Stimulated activated CD8-positive, alpha-beta memory T cell treated with anti-CD3 and anti-CD28 coated beads, Interleukin-2, amount 100 ng/mL, for 48 hours (primary cell): ENCODE results near the gene VAMP4.
A peak's percentile ranks its signal among the peaks of the same experiment; 100 is the strongest.

ENCODE experiments used
- DNase-seq, 2 donors: peaks; one replicate each; pipeline ENCODE4 v3.0.0-alpha.2; 2020; ENCODE audit warnings: low read depth in 2 of 2

Gene VAMP4, protein sequence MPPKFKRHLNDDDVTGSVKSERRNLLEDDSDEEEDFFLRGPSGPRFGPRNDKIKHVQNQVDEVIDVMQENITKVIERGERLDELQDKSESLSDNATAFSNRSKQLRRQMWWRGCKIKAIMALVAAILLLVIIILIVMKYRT

DNA sequence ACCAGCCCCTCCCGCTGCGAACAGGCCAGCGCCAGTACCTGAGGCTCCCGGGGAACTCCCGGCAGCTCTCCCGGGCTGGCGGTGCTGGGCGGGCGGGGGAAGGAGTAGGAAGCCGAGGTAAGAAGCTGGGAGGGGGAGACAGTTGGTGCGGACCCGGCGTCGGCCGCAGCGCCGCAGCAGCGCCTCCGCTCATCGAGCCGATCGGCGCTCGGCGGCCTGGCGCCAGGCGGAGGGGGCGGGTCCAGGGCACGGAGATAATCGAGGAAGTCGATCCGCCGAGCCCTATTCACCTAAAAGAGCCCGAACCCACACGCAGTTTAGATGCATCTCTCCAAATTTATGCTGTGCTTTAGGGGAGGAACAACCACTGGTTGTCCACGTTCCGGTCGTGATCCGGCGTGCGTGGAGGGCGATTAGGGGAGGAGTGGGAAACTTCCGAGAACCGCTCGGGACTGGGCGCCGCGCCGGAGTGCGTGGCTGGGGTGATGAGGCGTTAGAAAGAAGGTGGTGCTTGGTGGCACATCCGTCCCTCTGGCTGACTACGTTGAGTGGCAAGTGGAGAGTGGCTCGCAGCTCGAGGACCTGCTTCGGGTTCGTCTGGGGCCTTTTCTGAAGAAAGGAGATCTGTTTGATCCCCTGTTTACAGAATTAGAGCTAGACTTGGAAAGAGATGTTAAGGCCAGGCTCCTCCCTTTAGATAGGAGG is at the start of gene VAMP4:
Gene VAMP4, minus strand, starts transcription at position 194 of the 705 bp plus-strand sequence. CDS start 3,651 bp downstream, outside the sequence.
- peak; percentile 80 to 81 for DNase-seq

DNA sequence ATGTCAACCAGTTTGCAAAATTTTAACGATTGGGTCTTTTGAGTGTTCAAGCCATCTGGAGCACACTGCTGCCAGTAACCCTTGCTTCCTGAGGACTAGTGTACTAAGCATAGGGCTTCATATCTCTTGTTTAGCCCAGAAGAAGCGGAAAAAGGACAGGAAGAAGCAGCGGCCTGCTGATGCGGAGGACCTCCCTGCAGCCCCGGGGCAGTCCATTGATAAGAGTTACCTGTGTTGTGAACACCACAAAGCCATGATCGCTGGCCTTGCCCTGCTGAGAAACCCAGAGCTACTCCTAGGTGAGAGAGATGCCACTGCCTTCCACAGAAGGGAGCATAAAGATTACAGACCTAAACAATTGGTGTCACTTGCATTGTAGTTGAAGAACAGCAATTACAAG is 48.5 kb upstream of the VAMP4 start:
- no peak for DNase-seq

DNA sequence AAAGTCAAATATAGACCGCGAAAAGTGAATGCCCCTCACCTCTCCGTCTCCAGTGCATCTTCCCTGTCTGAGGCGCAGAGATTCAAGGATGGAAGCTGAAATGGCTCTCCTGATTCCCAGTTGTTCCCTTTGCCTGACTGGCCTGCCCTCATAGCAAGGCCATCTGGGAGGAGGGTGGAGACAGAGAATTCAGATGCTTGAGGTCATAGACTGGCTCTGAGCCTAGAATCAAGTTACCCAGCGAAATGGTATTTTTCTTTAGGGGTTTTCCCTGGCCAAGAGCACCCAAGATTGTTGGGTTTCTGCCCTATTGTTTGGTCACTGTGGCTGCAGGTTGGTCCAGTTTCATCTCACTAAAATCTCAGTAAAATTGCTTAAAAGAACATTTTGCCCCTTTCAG is 46.8 kb upstream of the VAMP4 start:
- no peak for DNase-seq

DNA sequence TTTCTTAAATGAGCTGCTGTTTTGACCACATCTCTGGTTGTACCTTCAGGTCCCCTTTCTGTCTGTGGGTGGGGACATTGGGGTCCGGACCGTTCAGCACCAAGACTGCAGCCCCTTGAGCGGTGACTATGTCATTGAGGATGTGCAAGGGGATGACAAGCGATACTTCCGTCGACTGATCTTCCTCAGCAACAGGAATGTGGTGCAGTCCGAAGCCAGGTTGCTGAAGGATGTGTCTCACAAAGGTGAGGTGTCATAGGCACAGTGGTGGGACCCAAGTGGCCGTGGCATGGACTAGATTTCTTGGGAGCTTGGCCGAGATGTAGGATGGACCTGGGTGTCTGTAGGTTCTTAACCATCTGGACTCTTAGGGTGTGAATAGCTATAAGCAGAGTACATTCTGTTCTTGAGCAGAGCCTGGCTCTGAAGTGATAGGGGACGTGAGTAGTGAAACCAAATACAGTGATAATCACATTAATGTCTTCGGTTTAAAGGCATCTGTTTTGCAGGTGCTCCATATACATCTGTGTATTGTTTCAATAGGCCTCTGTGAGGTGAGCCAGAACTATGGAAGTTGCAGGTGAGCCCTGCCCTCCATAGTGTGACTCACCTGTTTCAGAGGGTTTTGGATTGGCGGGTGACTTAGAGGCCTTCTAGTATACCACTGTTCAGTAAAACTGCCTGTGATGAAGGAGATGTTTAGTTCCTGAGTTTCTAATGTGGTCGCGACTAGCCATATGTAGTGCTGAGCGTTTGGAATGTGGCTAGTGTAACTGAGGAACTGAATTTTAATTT is 46.0 kb upstream of the VAMP4 start:
- DNase-seq, result no peak

DNA sequence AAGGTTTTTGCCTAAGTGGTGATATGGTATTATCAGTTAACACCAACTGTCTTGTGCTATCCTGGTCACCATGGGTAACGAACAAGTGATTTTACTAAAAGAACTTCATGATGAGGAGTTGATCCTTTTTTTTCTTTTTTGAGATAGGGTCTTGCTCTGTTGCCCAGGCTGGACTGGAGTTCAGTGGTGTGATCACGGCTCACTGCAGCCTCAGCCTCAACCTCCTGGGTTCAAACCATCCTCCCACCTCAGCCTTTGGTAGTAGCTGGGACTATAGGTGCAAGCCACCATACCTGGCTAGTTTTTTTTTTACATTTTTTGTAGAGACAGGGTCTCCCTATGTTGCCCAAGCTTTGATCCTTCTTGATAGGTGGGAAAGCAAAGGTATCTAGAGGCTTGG is 44.7 kb upstream of the VAMP4 start:
- no peak for DNase-seq

DNA sequence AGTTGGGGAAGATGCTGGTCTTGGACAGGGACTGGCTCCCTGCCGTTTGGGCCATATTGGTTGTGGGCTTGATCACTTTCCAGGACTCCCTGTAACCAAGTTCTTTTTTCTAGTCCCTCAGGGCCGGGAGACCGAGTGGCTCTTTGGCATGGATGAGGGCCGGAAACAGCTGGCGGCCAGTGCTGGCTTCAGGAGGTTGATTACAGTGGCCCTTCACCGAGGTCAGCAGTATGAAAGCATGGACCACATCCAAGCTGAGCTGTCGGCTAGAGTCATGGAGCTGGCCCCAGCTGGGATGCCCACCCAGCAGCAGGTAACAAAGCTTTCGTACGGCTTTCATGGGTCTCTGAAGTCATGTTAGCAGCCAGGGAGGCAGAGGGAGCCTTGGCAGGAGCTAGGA is 43.9 kb upstream of the VAMP4 start:
- DNase-seq, result no peak

DNA sequence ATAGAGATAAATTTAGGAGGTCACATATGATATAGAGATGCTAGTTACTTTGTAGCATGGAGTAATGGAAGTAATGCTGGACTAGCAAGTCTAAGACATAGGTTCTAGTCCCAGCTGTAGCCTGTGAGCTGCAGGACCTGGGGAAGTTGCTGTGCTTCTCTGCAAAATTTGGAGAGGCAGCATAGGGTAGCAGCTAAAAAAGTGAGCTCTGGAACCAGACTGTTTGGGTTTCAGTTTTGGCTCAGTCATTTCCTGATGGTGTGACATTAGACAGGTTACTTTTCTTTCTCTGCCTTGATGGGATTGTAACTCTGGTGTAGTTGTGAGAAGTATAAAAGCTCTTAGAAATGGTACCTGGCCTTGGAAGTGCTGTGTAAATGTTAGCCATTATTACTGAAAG is 42.9 kb upstream of the VAMP4 start:
- no peak for DNase-seq

DNA sequence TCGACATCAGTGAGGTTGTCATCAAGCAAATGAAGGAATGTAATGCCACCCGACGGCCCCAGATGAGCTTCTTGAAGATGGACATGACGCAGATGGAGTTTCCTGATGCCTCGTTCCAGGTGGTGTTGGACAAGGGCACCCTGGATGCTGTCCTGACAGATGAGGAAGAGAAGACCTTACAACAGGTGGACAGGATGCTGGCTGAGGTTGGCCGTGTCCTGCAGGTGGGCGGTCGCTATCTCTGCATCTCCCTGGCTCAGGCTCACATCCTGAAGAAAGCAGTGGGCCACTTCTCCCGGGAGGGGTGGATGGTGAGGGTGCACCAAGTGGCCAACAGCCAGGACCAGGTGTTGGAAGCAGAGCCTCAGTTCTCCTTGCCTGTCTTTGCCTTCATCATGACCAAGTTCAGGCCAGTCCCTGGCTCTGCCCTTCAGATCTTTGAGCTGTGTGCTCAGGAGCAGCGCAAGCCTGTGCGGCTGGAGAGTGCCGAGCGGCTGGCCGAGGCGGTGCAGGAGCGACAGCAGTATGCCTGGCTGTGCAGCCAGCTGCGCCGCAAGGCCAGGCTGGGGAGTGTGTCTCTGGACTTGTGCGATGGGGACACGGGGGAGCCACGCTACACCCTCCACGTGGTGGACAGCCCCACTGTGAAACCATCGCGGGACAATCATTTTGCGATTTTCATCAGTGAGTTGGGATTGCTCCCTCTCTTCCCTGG is 42.1 kb upstream of the VAMP4 start:
- no peak for DNase-seq

DNA sequence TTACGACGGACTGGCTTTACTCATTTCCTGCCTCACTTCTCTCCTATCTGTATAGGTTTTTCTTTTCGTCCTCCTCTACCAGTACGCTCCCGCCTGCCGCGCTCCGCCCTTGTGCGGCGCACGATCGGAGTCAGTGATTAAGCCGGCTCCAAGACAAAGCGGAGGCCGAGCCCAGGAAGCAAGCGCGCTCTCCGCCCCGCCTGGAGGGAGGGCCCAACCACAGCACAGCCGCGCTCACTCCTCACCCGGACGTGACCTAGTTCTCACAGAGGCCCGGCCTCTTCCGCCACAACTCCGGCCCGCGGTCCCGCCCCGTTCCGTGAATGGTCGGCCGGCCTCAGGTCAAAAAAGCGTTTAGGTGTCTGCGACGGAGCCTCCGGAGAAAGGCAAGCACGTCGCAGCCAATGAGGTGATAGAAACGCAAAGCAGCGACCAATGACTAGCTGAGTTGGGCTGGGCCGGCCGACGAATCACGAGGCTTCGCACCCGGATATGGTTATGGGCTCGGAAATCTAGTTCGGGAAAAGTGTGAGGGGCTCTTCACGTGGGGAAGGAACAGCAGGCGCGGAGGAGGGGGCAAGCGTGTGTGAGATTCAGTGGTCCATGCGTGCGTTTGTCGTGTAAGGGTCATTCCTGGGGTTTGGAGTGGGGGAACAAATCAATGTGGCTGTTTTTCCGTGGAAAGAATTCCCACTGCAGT is 39.5 kb upstream of the VAMP4 start, which contains the start of gene METTL13:
Gene METTL13, plus strand, starts transcription at position 485 of the 700 bp plus-strand sequence. CDS start 308 bp downstream, outside the sequence.
- DNase-seq, result peak; percentile 96 to 97

DNA sequence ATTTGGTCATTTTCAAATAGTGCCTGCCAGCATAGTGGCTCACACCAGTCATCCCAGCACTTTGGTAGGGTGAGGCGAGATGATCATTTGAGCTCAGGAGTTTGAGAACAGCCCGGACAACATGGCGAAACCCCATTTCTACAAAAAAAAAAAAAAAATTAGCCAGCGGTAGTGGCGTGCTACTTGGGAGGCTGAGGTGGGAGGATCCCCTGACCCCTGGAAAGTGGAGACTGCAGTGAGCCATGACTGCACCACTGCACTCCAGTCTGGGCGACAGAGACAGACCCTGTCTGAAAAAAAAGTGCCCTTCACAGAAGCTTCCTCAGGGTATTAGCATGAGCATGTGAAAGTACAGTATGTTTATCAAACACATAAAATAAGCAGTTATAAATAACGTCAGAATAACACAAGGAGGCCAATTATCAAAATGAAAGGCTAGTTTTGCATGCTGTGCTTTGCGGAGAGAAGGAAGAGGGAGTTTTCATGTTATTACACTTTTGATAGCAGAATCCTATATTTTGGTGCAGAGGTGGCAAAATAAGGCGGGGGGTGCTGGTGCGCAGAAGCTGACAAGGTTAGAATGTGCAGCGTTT is 38.8 kb upstream of the VAMP4 start:
- DNase-seq, result no peak

DNA sequence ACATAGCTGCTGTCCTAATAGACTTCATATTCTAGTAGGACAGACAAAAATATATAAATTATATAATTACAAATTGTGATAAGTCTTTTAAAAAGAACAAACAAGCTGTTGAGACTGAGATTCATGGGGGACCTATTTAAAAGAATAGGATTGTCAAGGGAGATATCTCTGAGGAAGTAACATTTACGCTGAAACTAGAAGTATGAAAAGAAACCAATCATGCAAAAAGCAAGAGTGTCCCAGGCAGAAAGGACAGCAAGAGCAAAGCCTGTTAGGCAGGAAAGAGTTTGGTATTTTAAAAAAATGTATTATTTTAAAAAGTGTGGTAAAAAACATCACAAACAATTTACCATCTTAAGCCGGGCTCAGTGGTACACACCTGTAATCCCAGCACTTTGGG is 30.4 kb upstream of the VAMP4 start:
- no peak for DNase-seq

DNA sequence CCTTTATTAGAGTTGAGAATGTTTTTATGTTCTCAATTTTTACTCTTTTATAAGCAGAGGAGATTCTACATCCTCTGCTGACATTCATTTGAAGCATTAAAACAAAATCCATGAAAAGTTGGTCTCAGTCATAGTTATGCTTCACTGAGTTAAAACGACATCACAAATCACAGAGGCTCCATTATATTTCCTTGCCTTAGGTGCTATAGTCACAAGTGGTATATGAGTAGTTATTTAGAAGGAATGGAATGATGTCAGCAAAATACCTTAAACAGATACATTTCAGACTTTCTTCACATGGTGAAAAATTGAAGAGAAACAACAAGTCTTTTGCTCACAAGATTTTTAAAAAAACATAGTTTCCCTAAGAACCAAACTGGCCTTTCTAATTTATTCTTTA is 27.9 kb upstream of the VAMP4 start:
- DNase-seq, result no peak

DNA sequence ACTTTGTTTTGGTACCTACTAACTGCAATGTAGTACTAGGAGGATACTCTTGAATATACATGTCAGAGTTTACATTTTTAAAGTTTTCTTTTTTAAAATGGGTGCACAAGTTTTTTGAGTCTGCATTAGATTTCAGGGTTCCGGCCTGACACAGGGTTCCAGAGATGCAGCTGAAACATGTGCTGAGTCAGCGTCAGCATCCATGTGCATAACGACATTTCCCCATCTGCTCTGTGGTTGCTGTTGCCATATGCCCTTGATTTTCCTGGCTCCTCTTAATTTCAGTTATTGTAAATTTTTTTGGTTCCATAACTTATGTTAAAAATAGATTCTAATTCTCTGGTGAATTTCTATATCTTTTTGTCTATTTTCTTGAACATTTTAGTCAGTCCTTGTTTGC is 27.3 kb upstream of the VAMP4 start:
- no peak for DNase-seq

DNA sequence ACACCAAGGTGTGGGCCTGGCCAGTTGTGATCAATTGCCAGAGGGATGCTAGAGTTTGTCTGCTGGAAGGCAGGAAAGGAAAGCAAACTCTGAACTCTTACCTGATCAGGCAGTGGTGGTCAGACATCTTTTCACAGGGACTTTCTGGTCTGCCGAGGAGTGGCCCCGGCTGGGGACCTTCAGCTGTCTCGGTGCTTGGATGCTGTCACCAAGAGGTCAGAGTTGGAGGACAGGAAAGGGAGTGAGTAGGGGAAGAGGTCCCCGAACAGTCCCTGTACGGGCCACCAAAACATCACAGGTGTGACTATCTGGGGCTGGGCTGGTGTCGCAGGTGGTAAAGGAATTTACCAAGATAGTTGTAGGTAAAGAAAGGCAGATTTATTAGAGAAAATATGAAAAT is 21.9 kb upstream of the VAMP4 start:
- DNase-seq, result no peak

DNA sequence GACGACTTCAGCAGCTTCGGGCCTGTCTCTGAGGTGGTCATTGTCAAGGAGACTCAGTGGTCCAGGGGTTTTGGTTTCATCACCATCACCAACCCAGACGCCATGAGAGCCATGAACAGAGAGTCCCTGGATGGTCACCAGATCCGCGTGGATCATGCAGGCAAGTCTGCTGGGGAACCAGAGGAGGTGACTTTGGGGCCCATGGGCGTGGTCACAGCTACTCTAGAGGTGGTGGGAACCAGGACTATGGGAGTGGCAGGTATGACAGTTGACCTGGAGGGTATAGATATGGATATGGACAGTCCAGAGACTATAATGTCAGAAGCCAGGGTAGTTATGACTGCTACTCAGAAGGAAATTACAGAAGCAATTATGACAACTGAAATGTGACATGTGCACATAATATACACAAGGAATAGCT is 20.3 kb upstream of the VAMP4 start:
- no peak for DNase-seq

DNA sequence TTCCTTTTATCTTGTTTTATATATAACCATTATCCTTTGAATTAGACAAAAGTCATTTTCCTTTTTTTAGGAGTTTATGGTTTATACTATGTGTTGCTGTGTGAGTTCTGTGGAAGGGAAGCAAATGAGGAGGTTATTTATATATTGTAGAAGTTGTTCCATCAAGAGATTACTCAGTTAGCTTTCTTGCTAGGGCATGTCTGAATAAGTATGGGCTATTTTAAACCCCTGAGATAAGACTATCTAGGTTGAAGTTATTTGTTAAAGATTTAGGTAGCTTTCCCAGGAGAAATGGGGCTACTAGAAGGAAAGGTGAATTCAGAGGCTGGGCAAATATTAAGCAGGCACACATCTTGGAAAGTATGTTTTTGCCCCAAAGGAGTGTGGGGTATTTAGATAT is 16.1 kb upstream of the VAMP4 start:
- DNase-seq, result no peak

DNA sequence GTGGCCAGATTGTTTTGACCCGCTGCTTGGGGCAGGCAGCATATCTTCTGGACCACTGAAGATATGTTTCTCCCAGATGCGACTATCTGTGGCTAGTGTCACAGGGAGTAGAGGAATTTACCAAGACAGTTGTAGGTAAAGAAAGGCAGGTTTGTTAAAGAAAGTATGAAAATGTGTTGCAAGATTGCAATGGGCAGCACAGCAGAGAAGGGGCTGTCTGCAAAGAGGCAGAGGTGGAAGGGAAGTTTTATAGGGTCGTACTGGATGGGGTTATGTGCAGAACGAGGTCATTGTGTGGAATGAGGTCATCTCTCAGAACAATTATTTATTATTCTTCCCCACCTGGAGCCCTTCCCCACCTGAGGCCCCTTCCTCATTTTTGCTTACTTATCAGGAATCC is 15.0 kb upstream of the VAMP4 start:
- DNase-seq, result no peak

DNA sequence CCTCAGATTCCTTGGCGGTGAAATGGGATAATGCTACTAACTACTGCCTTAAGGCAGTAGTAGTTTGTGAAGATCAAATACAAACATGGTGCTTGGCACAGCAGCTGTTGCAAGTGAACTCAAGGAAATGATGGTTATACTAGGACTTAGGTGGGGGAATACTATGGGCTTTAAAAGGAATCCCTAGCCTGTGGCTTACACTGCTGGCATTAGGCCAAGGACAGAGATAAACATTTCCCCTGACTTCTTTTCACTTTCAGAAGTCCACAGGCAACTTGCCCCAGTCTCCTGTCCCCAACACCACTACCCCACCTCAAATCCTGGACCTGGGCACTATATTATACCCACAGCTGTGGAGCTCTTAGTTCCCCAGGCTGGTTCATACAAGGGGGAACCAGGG is 13.1 kb upstream of the VAMP4 start:
- DNase-seq, result no peak

DNA sequence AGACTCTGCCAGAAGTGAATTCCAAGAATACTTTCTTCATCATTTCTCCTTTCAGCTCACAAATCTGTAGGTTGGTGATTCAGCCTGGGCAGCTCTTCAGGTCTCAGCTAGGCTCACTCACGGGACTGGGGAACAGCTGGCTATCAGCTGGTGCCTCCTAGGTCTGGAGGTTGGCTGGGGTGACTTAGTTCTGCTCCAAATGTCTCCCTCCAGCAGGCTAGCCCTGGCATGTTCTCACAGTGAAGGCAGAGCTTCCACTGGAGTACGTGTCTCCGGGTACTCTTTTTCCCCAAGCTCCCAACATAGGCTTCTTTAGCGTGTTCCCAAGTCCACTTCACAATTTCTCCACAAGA is 12.5 kb upstream of the VAMP4 start:
- no peak for DNase-seq

DNA sequence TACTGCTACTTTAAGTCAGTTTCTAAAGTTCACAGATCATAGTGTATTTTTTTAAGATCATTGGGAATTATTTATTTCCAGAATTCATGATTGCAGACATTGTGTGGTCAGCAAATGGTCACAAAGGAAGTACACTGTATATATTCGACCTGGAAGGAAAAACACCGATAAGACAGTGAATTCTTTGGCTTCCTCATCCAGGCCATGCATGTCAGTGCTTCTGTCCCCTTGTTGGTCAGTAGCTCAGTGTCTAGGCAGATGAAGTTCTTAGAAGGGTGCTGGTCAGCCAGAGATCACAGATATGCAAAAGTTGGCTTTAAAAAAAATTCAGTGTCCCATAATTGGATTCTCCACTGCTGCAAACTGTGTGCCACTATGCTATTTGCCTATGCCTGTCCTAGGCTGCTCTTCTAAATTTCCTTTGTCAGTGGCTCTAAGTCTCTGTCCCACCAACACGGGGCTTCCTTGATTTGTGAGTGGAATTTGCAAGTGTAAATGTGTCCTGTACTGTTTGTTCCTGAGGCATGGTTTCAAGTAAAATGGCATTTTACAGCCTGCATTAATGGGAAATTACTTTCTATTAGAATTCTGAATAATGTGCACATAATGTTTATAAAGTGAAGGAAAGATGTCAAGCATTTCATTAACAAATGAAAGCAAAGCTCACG is 12.0 kb upstream of the VAMP4 start:
- no peak for DNase-seq

DNA sequence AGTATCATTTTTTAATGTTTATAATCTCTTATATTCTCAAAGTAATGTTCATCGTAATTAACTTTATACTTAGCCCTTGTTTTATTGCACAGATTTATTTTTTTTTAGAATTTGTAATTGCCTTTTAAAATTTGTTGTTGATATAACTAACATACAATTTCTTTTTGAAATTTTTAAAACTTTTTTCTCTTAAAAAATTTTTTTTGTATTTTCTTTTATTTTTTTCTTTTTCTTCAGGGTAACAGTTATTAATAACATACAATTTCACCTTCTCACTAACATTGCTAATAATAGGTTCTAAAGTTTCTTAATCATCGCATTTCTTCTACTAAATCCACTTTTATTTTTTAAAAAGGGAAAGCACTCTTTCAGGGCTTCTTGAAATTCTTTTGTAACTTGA is 11.3 kb upstream of the VAMP4 start:
- no peak for DNase-seq
